ENCODE measurements around the gene TEX53.

DNA sequence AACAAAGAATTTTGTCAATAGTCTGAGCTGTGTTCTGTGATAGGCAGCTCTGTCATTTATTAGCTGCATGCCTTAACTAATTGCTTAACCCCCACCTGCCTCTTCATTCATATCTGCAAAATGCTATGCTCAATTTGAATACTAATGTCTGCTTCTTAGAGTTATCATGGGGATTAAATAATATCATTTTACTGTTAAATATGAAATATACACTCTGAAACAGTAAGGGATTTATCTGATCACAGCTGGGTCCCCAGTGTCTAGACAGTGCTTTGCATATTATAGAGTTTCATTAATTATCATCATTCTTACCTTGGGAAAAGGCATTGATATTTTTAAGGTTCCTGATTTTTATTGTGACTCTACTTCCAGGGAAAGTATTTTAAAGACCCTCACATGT lies 12.4 kb upstream of the TEX53 start:
- no peak for TF ChIP-seq CTCF (IDR thresholded peaks at IDR 0.05; ENCODE audit: low read length)
- TF ChIP-seq EZH2phosphoT487 (IDR thresholded peaks at IDR 0.05; ENCODE audit: low read length) = no peak
